ENCODE data around the gene ENPP6.

ENPP6 gene

GRCh38 chr4:184188443-184189400 is 29.0 kb downstream of the ENPP6 start:
- FAIRE-seq: no peak

GRCh38 chr4:184177271-184177670 is 40.4 kb downstream of the ENPP6 start:
- no peak for FAIRE-seq

GRCh38 chr4:184174571-184175488 is 42.8 kb downstream of the ENPP6 start:
- FAIRE-seq: no peak

GRCh38 chr4:184171011-184171410 is 46.7 kb downstream of the ENPP6 start:
- no peak for FAIRE-seq

GRCh38 chr4:184169225-184169867 is 48.3 kb downstream of the ENPP6 start:
- no peak for FAIRE-seq

- FAIRE-seq: no peak
Observed at GRCh38 chr4:184168406-184169019, 49.2 kb downstream of the ENPP6 start.

- FAIRE-seq: no peak
Observed at GRCh38 chr4:184167576-184167975, 50.1 kb downstream of the ENPP6 start.

GRCh38 chr4:184166736-184167135 is 50.9 kb downstream of the ENPP6 start:
- no peak for FAIRE-seq

- no peak for FAIRE-seq
Observed at GRCh38 chr4:184165291-184165690, 52.4 kb downstream of the ENPP6 start.

- no peak for FAIRE-seq
Observed at GRCh38 chr4:184163813-184164212, 53.9 kb downstream of the ENPP6 start.

GRCh38 chr4:184162596-184162995 is 55.1 kb downstream of the ENPP6 start:
- FAIRE-seq: no peak

- no peak for FAIRE-seq
Observed at GRCh38 chr4:184157322-184157721, 60.4 kb downstream of the ENPP6 start.

- no peak for FAIRE-seq
Observed at GRCh38 chr4:184156163-184156920, 61.3 kb downstream of the ENPP6 start.

GRCh38 chr4:184154199-184154598 is 63.5 kb downstream of the ENPP6 start:
- no peak for FAIRE-seq

GRCh38 chr4:184153781-184154180 is 63.9 kb downstream of the ENPP6 start:
- FAIRE-seq: no peak

- no peak for FAIRE-seq
Observed at GRCh38 chr4:184151988-184152485, 65.6 kb downstream of the ENPP6 start.

GRCh38 chr4:184150102-184150839 is 67.4 kb downstream of the ENPP6 start:
- peak; percentile 86 for FAIRE-seq

GRCh38 chr4:184148738-184149637 is 68.7 kb downstream of the ENPP6 start:
- no peak for FAIRE-seq

- FAIRE-seq: no peak
Observed at GRCh38 chr4:184147858-184148737, 69.6 kb downstream of the ENPP6 start.

Data from islet of Langerhans (tissue), 1 donor.